ENCODE measurements around the gene GPR15LG.

The GPR15LG gene

GRCh38 chr10:84204122-84204521 is 30.5 kb downstream of the GPR15LG start:
- no peak overlapping the region for H3K4me2 ChIP-seq
- no peak overlapping the region for H3K9ac ChIP-seq
- no peak overlapping the region for H2AFZ ChIP-seq (ENCODE audit: low read depth)
- no peaks in the 10 kb centered on the region for H3K4me1 ChIP-seq (ENCODE audit: low read depth, poor library complexity, severe bottlenecking)
- no peaks in the 10 kb centered on the region for H4K20me1 ChIP-seq (ENCODE audit: insufficient read depth)
- H3K36me3 ChIP-seq (ENCODE audit: insufficient read depth), result no peaks in the 10 kb centered on the region
- no peak overlapping the region for H3K27ac ChIP-seq
- no peak overlapping the region for H3K4me3 ChIP-seq (IDR thresholded peaks at IDR 0.05; ENCODE audit: insufficient read depth, low read depth, low read length)
- H3K79me2 ChIP-seq (ENCODE audit: insufficient read depth, low read depth), result no peaks in the 10 kb centered on the region
- no peak for TF ChIP-seq CTCF (conservative IDR thresholded peaks at IDR 0.05; ENCODE audit: low read depth, low read length)
- H3K27me3 ChIP-seq (ENCODE audit: insufficient read depth, low read depth), result no peaks in the 10 kb centered on the region

- TF ChIP-seq CTCF (conservative IDR thresholded peaks at IDR 0.05; ENCODE audit: low read depth, low read length), result no peak
- H2AFZ ChIP-seq (ENCODE audit: low read depth), result no peak overlapping the region
- H3K27me3 ChIP-seq (ENCODE audit: insufficient read depth, low read depth), result no peaks in the 10 kb centered on the region
- no peaks in the 10 kb centered on the region for H3K79me2 ChIP-seq (ENCODE audit: insufficient read depth, low read depth)
- no peak overlapping the region for H3K9ac ChIP-seq
- H3K36me3 ChIP-seq (ENCODE audit: insufficient read depth), result no peaks in the 10 kb centered on the region
- H4K20me1 ChIP-seq (ENCODE audit: insufficient read depth), result no peaks in the 10 kb centered on the region
- no peak overlapping the region for H3K4me3 ChIP-seq (IDR thresholded peaks at IDR 0.05; ENCODE audit: insufficient read depth, low read depth, low read length)
- H3K27ac ChIP-seq, result no peak overlapping the region
- H3K4me1 ChIP-seq (ENCODE audit: low read depth, poor library complexity, severe bottlenecking), result no peaks in the 10 kb centered on the region
- no peak overlapping the region for H3K4me2 ChIP-seq
Measured at GRCh38 chr10:84204610-84205009, 31.0 kb downstream of the GPR15LG start.

- TF ChIP-seq CTCF (conservative IDR thresholded peaks at IDR 0.05; ENCODE audit: low read depth, low read length), result peak; percentile 64
- Histone ChIP-seq H3K9ac (no peak overlapping the region), H3K36me3 (ENCODE audit: insufficient read depth) (no peaks in the 10 kb centered on the region), H3K27me3 (ENCODE audit: insufficient read depth, low read depth) (no peaks in the 10 kb centered on the region), H3K4me1 (ENCODE audit: low read depth, poor library complexity, severe bottlenecking) (no peaks in the 10 kb centered on the region), H3K4me3 (IDR thresholded peaks at IDR 0.05; ENCODE audit: insufficient read depth, low read depth, low read length) (no peak overlapping the region), H4K20me1 (ENCODE audit: insufficient read depth) (no peaks in the 10 kb centered on the region), H3K79me2 (ENCODE audit: insufficient read depth, low read depth) (no peaks in the 10 kb centered on the region), H2AFZ (ENCODE audit: low read depth) (no peak overlapping the region), H3K27ac (no peak overlapping the region), H3K4me2 (no peak overlapping the region)
Measured at GRCh38 chr10:84205049-84205852, 31.6 kb downstream of the GPR15LG start.

- no peak overlapping the region for H3K9ac ChIP-seq
Measured at GRCh38 chr10:84205853-84206525, 32.4 kb downstream of the GPR15LG start.

More at GRCh38 chr10:84205853-84206525, 32.4 kb downstream of the GPR15LG start:
- H4K20me1 ChIP-seq (ENCODE audit: insufficient read depth), result no peaks in the 10 kb centered on the region
- no peak overlapping the region for H3K4me3 ChIP-seq (IDR thresholded peaks at IDR 0.05; ENCODE audit: insufficient read depth, low read depth, low read length)
- H3K27me3 ChIP-seq (ENCODE audit: insufficient read depth, low read depth), result no peaks in the 10 kb centered on the region
- H3K36me3 ChIP-seq (ENCODE audit: insufficient read depth), result no peaks in the 10 kb centered on the region
- H3K4me2 ChIP-seq, result no peak overlapping the region
- no peaks in the 10 kb centered on the region for H3K79me2 ChIP-seq (ENCODE audit: insufficient read depth, low read depth)
- no peak overlapping the region for H3K27ac ChIP-seq
- TF ChIP-seq CTCF (conservative IDR thresholded peaks at IDR 0.05; ENCODE audit: low read depth, low read length), result 0 out of 2 replicates have a peak, but pooled peaks have one; percentile 11
- H3K4me1 ChIP-seq (ENCODE audit: low read depth, poor library complexity, severe bottlenecking), result no peaks in the 10 kb centered on the region
- H2AFZ ChIP-seq (ENCODE audit: low read depth), result no peak overlapping the region
